ENCODE measurements around the gene GET3.

GET3 gene

GRCh38 chr19:12785431-12786031, 48.2 kb downstream of the GET3 start:
- ChIA-PET POLR2A (no interaction called here), CTCF (interaction anchor here (0.7 to 4.7 kb wide), 4 partner anchors 8 to 25 kb away, joined by 3 to 58 read pairs (median 8); no protein-coding TSS in a partner anchor)
- TF ChIP-seq CTCF (IDR thresholded peaks at IDR 0.05; ENCODE audit: insufficient read depth, low read length, missing control alignments) = no peak
- H3K4me3 ChIP-seq (ENCODE audit: low read depth, low read length) = no peak overlapping the region
- no peak for DNase-seq (ENCODE audit: low read depth, low spot score)

GRCh38 chr19:12786141-12786870, 49.0 kb downstream of the GET3 start:
- no peak for DNase-seq (ENCODE audit: low read depth, low spot score)
- POLR2A ChIA-PET = no interaction called here
- CTCF ChIA-PET = interaction anchor here (0.9 to 4.7 kb wide), 4 partner anchors 9 to 25 kb away, joined by 3 to 58 read pairs (median 22); no protein-coding TSS in a partner anchor
- TF ChIP-seq CTCF (IDR thresholded peaks at IDR 0.05; ENCODE audit: insufficient read depth, low read length, missing control alignments) = no peak
- H3K4me3 ChIP-seq (ENCODE audit: low read depth, low read length) = no peak overlapping the region

GRCh38 chr19:12786952-12787351, 49.7 kb downstream of the GET3 start:
- ChIA-PET CTCF (interaction anchor here (2.4 to 4.7 kb wide), 4 partner anchors 9 to 26 kb away, joined by 12 to 58 read pairs (median 24); no protein-coding TSS in a partner anchor), POLR2A (no interaction called here)
- TF ChIP-seq CTCF (IDR thresholded peaks at IDR 0.05; ENCODE audit: insufficient read depth, low read length, missing control alignments) = no peak
- DNase-seq (ENCODE audit: low read depth, low spot score) = no peak
- H3K4me3 ChIP-seq (ENCODE audit: low read depth, low read length) = no peak overlapping the region

GRCh38 chr19:12787458-12787857, 50.2 kb downstream of the GET3 start:
- DNase-seq (ENCODE audit: low read depth, low spot score) = no peak
- POLR2A ChIA-PET = no interaction called here
- no peak overlapping the region for H3K4me3 ChIP-seq (ENCODE audit: low read depth, low read length)
- CTCF ChIA-PET = interaction anchor here (2.4 to 4.7 kb wide), 4 partner anchors 9 to 26 kb away, joined by 12 to 58 read pairs (median 24); no protein-coding TSS in a partner anchor
- no peak for TF ChIP-seq CTCF (IDR thresholded peaks at IDR 0.05; ENCODE audit: insufficient read depth, low read length, missing control alignments)

GRCh38 chr19:12788042-12788681, 50.9 kb downstream of the GET3 start:
- no peak overlapping the region; the same call in 1 of the 2 replicates for H3K4me3 ChIP-seq (ENCODE audit: low read depth, low read length)
- ChIA-PET CTCF (interaction anchor here (0.9 to 4.7 kb wide), 8 partner anchors 9 to 59 kb away, joined by 3 to 58 read pairs (median 11); no protein-coding TSS in a partner anchor), POLR2A (interaction anchor here (0.8 to 1.4 kb wide), 5 partner anchors 9 to 365 kb away, joined by 3 to 5 read pairs (median 3); partner anchors contain the start of gene FARSA)
- no peak for TF ChIP-seq CTCF (IDR thresholded peaks at IDR 0.05; ENCODE audit: insufficient read depth, low read length, missing control alignments)
- no peak for DNase-seq (ENCODE audit: low read depth, low spot score)
